Astrocyte (in vitro differentiated cells and primary cell): ENCODE measurements around the gene HCN1.

ENCODE experiments used
- CTCF ChIP-seq: IDR thresholded peaks from 2 replicates; pipeline ENCODE4 v1.5.1; 2011; ENCODE audit warnings: low read depth, mild to moderate bottlenecking, inconsistent platforms, low read length, moderate library complexity; ENCODE audit not compliant: insufficient read depth
- EZH2 ChIP-seq: IDR thresholded peaks from 2 replicates; pipeline ENCODE4 v1.6.1; 2012; ENCODE audit warnings: mild to moderate bottlenecking, low read length, inconsistent platforms; ENCODE audit not compliant: insufficient read depth

- TF ChIP-seq CTCF (no peak), EZH2 (no peak)
These were observed 162.5 kb downstream of the HCN1 start for GRCh38 chr5:45533663-45534062.
